ENCODE data around the gene BNC2.

Gene BNC2

DNA sequence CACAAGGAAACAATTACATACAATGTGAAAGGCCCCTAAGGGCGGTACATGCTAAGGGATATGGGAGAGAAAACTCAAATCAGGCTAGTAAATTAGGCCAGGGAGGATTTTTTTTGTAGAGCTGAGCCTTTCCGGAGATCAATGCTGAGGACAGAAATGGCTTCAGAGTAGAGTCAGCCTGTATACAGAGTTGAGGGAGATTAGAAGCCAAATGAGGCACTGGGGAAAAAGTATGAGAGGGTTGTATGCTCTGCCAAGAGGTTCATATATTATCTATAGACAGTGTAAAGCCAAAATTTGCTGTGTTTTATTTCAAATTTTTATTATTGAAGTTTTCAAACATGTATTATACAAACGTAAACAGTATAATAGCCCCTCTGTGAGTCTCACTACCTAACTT is 103.1 kb downstream of the BNC2 start:
- no peak for DNase-seq (ENCODE audit: low spot score)

DNA sequence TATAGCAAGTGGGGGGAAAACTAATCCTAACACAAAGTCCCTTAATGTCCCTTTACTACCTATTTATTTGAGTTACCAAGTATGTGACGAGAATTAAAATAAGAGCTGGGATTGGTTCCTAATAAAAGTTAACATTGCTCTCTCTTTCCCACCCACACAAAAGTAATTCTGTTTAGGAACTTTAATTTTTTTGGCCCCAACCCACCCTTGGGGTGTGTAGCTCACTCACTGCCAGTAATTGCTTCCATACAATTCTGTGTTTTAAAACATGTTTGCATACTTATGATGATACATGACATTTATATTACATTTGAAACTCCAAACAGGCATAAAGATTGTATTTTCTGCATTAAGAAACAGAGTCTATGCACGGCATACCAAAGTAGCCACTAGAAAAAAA is 106.5 kb downstream of the BNC2 start:
- no peak for DNase-seq (ENCODE audit: low spot score)

DNA sequence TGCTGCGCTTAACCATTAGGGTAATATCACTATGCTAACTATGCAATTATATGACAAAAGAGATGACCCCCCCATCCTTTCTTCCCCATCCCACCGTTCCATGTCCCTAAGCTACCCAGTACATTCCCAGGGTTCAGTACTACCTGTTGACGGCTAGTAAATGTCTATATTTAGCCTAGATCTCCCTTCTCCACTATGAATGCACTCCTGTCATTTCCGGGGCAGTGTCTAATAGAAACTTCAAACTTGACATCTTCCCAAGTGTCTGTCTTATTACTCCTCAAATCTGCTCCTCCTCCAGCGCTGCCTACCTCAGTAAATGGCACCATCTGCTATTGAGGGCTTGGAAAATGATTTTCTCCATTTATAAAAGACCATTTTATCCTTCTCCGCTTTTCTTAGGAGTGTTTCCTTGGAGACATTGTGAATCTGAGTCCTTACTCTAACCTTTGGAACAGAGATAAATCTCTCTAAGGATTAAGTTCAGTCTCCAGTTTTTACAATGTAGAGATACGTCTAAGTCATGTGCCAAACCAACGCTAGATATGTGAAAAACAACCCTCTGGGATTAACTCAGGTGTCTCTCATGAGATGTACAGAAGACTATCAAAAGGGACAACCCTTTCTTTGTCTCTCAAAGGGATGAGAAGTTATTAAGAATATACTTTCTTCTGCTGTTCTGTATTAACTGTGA is 114.9 kb downstream of the BNC2 start:
- DNase-seq (ENCODE audit: low spot score) = no peak

DNA sequence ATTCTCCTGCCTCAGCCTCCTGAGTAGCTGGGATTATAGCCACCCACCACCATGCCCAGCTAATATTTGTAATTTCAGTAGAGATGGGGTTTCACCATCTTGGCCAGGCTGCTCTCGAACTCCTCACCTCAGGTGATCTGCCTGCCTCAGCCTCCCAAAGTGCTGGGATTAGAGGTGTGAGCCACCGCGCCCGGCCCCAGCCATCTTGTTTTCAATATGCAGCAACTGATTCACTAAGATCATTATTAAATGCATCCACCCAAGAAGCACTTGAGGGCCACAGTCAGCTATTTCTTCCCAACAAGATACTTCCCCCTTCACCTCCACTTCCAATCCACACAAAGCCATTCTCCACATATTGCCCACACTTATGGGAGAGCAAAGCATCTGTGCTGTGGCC is 115.8 kb downstream of the BNC2 start:
- no peak for DNase-seq (ENCODE audit: low spot score)

DNA sequence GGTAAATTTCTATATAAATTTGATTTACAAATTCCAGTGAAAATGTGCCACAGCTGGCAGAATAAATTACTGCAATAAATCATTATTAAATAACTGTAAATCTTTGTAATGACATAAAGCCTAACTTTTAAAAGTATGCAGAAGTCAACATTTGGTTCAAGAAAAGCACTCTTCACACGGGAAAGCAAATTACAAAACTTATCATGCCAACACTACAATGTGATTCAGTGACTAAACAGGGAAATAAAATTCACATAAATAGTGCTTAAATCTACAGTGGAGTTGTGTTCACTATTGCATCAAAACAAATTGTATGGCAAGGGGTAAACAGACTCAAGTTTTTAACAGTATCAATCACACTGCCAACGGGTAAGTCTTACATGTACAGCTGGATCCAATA is 117.2 kb downstream of the BNC2 start:
- DNase-seq (ENCODE audit: low spot score) = no peak

DNA sequence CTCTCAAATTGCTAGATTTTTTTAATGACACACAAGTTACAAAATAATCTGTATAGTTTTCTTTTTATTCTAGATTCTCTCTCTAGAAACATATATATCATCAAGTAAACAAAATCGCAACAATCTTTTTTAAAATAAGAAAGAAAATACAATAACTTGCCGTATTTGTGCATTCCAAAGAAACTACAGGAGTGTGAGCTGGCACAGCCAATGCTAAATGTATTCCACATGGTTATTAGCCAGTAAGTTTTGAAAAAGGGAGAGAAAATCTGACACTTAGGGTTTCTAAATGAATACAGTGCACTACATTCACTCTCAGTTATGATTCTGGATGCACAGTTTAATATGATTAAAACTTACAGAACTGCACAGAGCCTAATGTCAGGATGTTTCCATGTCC is 117.9 kb downstream of the BNC2 start:
- no peak for DNase-seq (ENCODE audit: low spot score)

GRCh38 chr9:16750553-16750952 is 119.9 kb downstream of the BNC2 start:
- no peak for DNase-seq (ENCODE audit: low spot score)

DNA sequence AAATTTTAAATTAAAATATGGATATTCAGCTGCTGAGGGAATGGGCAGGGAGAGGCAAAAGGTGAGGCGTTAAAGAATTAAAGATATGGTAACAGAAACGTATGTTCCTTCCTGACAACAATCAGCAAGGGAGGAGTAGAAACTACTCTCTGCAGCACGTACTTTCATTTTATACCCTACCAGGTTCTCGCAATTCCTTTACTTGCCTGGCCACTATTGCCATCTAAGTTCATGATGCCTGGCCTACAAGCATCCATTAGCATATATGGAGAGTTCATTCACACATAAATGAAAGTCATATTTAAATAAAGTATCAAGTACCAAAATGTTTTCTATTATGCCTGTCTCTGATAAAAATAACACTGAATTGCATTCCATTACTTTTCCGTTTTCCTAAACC is 125.1 kb downstream of the BNC2 start:
- no peak for DNase-seq (ENCODE audit: low spot score)

DNA sequence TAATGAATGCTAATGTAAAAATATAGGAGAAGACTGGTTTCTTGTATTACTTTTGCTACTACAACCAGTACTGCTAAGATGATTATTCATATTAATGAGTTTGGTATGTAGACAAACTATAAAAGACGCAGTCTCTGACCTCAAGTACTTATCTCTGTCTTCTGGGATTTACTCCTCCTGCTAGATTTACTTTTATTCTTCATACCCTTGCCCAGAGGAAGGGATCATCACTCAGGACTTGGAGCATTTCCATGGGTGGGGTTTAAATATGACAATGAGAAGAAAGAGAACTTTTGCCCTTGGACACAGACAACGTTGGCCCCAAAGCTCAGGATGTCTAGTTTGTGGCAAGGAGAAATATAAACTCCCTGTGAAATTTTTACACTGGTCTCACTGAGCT is 126.1 kb downstream of the BNC2 start:
- no peak for DNase-seq (ENCODE audit: low spot score)

DNA sequence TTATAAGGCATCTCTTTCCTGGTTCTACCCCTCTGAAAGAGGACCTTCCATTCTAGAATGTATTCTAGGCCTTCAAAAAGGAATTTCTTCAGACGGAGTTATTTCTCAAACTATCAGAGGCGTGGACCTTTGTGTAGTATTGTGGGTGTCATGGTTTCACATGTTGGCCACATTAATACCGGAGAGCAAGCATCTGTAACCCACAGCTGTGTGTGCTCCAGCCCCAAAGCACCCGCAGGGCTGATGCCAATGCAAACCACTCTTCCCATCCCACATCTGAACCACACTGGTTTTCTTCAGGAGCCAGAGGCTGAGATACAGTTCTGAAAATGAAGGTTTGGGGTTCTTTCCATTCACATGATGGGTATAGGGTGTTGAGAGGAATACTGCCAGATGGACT is 127.1 kb downstream of the BNC2 start:
- no peak for DNase-seq (ENCODE audit: low spot score)

GRCh38 chr9:16735001-16735400 is 135.5 kb downstream of the BNC2 start:
- DNase-seq (ENCODE audit: low spot score) = no peak

- no peak for DNase-seq (ENCODE audit: low spot score)
Measured at GRCh38 chr9:16732546-16732945, 137.9 kb downstream of the BNC2 start.

- no peak for DNase-seq (ENCODE audit: low spot score)
Measured at GRCh38 chr9:16730162-16730561, 140.3 kb downstream of the BNC2 start.

- DNase-seq (ENCODE audit: low spot score) = no peak
Measured at GRCh38 chr9:16729651-16730050, 140.8 kb downstream of the BNC2 start.

GRCh38 chr9:16728137-16728508 is 142.3 kb downstream of the BNC2 start:
- DNase-seq (ENCODE audit: low spot score) = no peak

DNA sequence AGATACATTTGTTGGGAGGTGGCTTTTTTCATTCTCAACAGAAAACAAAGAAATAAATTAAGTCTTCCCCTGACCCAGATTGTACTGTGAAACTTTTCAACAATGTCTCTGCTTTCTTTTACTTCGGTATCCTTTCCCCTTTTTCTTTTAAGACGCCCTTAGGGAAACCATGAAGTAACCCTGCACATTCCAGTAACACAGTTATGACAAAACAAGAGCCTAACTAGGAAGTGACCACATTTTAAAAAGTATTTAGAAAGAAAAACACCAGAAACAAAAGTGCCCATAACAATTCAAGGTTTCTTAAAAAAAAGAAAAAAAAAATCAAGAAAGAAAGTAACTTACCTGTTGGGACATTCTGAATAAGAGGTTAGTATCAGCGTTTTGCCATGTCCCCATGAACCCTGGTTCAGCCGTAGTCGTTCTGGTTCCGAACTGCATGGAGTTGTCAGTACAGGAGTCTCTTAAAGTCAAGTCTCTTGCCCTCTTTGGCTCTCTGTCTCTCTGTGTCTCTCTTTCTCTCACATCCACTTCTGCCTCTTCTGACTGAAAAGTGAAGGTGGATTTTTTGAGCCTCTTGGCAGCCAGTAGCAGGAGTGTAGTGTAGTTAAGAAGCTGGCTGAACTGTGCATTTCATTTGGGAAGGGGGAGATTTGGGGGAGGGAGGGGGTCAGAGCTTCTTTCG is 142.9 kb downstream of the BNC2 start:
- no peak for DNase-seq (ENCODE audit: low spot score)

DNA sequence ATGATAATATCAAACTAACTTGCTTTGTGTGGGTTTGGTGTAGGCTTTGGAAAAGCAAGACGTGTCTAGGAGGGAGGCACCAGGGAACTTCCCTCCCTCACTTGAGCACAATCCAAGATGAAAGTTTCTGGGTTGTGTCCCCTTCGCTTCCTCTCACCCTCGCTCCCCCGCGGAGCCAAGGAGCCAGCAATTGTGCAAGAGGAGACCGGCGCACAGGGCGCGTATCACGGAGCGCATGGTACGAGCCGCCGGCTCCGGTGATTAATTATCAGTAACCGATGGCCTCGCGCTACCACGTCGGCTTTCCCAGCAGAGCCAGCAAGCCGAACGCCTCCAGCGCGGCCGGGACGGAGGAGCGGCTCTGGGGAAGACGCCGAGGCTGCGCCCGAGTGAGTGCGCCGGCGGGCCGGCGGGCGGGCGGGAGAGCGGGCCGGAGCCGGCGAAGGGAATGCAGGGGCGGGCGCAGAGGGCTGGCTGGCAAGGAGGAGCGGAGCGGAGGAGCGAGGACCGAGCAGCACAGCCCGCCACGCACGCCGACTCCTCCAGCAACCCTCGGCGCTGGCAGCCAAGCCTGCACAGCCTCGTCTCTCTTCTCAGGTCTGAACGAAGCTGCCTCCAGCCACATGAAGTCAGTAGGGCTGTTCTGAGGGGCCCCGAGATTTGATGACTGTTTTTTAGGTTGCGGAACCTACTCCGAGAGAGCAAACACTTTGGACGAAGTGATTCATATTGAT is 143.6 kb downstream of the BNC2 start:
- DNase-seq (ENCODE audit: low spot score) = peak; percentile 58

- no peak for DNase-seq (ENCODE audit: low spot score)
Measured at GRCh38 chr9:16726029-16726428, 144.4 kb downstream of the BNC2 start.

GRCh38 chr9:16725066-16725465 is 145.4 kb downstream of the BNC2 start:
- DNase-seq (ENCODE audit: low spot score) = no peak

DNA sequence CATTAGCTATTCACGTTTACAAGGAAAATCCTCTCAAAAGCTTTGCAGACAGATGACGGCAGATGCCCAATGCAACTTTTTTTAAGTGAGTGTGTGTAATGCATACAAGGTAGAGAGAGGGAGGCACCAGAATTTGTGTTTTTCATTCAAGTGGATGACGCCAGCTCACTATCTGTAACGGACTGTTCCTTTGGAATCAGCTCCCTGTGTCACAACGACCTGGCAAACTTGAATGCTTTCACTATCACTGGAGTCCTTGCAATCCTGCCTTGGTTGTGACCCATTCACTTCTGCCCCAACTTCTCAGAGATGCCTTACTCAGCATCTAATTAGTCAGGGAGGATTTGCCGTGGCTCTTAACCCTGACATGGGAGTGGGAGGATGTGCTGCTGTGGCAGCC is 148.5 kb downstream of the BNC2 start:
- DNase-seq (ENCODE audit: low spot score) = no peak

GRCh38 chr9:16720386-16720785 is 150.1 kb downstream of the BNC2 start:
- DNase-seq (ENCODE audit: low spot score) = no peak

DNA sequence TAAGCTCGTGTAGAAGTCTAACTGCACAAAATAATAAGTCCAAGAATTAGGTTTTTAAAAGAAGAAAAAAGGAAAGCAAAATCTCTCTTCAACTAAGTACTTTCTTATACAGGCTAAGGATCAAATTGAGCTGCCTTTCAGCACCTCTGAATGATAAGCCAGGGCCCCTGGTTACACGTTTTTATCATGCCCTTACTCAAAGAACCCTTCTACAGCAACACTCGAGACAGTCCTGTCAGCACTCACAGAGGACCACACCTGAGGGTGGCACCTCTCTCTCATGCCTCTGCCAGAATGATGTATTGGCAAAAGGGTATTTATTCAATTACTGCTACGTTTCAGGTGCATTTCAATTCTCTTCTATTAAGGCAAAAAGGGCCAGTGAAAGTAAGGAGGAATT is 150.5 kb downstream of the BNC2 start:
- DNase-seq (ENCODE audit: low spot score) = no peak

GRCh38 chr9:16718952-16719351 is 151.5 kb downstream of the BNC2 start:
- DNase-seq (ENCODE audit: low spot score) = no peak
